NK-92 (cell line): ENCODE results near the gene CREG2.

Experiments used
- DNase-seq: peaks from one replicate; lab custom pipeline; 2025; ENCODE audit not compliant: unreplicated experiment; lab: John Stamatoyannopoulos, UW

CREG2 gene

DNA sequence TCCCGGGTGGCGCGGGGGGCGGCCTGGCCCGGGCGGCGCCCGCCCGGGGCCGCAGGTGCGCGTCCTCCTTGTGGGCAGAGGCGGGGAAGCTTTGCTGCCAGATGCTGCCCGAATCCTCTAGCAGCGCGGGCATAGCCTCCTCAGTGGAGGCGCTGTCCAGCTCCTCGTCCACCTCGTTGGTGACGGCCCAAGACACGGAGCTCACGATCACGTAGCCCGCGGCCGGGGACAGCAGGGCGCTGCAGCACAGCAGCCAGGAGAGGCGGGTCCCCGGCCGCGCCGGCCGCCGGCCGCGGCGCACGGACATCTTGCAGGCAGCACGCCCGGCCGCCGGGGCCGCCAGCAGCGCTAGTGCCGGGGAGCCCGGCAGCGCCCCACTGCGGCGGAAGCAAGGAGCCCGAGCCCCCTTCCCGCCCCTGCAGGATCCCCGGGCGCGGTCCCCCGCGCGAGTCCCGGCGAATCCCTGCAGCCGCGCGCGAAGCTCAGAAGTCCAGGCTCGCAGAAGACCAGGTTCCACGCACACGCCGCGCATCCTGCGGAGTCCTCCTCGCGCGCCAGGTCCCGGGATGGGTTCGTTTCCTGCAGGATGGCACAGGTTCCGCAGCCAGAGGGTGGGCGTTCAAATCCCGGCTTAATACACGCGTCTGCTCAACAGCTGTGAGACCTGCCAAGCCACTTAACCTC lies at the start of gene CREG2:
Gene CREG2 (minus strand): TSS at position 353 of the 684 bp plus-strand sequence. CDS start 46 bp downstream, at position 307.
- no peak for DNase-seq

DNA sequence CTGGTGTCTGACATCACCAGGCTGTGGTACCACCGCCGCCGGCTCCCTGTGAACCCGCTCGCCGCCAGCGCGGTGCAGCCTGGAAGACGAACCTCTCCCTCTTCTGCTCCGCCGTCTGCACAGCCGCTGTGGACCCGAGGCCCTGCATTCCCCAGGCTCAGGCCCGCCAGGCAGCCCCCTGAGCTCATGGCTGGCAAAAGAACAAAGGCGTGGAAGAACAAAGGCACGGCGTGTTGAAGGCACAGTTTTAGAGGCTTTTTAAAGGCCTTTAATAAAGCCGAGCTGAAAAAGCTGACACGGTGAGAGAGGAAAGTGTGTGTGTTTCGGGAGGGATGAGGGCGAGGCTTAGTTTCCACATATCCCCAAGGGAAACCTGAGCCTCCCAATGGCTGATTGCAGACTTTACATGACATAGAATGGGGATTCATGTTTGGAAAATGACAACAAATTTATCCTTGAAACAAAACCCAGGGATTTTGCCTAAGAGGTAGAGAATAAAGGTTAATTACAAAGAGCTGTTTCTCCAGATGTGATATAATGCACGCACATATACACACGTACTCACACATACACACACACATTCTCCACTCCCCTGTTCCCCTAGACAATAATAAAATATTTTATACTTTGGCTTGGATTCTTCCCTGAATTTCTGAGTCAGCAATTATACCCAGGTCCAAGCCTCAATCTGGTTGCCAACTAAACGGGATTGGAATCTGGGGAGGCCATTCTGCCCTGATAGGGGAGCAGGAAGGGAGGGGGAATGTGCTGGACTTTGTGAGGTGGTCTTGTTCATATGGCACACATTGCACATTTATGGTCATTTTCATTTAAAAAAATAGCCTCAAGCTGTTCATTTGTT lies 47.9 kb upstream of the CREG2 start:
- DNase-seq = no peak

DNA sequence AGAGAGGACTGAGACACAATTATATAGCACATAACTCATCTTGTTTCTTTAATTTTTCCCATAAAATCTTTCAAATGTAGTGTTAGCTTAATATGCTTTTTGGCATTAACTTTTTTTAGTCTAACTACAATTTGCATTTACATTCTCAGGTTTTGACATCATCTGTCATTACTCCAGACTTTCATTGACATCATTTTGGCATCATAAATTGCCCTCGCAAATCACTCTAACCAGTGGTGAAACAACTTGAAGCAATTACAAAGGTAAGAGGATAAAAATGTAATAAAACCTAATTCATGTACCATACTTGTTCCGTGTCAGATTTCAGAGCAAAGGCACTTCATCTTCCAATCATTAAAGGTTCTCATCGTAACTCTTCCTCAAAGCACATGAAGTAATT lies 46.2 kb upstream of the CREG2 start:
- no peak for DNase-seq

DNA sequence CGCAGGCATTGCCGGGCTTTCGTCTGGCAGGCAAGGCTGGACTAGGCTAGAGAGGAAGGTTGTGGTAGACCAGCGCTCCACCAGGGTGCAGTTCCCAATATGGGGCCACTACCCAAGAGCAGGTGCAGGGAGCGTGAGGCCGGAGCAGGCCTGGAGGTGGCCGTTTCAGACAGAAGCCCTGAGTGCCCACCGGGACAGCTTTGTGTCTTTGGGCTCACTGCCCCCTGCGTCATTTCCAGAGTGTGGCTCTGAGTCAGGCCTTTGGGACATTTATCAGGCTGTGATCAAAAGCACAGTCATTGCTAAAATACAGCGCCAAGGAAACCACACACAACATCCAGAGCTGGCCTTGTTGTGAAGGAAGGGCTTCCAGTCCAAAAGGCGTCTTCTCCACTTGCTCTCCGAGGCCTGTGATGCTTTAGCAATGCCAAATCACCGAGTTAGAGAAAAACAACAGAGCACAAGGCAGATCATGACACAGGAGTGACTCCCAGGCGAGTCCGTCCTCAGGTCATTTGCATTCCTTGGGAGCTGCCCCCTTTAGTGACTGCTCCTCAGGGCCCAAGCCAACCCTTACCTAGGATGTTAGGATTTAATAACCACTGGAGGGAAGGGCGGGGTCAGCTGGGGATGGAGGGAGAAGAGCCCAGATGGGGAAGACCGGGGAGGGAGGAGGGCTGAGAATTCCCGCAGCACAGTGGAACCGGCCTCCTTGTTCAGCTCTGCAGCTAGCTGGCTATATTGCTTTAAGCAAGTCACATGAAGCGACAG lies 45.3 kb upstream of the CREG2 start:
- DNase-seq = no peak

GRCh38 chr2:101431486-101431885 lies 44.2 kb upstream of the CREG2 start:
- DNase-seq = no peak

DNA sequence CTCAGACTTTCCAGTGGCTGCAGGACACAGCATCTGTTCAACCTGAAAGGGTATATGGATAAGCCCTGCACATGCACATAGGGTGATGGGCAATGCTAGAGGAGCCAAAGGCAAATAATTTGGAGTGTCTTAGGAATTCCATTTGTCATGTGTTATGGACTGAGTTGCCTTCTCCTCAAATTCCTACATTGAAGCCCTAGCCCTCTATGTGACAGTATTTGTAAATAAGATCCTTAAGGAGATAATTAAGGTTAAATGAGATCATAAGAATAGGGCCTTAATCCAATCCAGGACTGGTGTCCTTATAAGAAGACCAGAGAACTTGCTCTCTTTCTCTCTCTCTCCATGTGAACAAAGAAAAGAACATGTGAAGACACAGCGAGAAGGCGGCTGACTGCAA lies 42.9 kb upstream of the CREG2 start:
- no peak for DNase-seq

- no peak for DNase-seq
Observed at GRCh38 chr2:101429453-101429852, 42.1 kb upstream of the CREG2 start.

DNA sequence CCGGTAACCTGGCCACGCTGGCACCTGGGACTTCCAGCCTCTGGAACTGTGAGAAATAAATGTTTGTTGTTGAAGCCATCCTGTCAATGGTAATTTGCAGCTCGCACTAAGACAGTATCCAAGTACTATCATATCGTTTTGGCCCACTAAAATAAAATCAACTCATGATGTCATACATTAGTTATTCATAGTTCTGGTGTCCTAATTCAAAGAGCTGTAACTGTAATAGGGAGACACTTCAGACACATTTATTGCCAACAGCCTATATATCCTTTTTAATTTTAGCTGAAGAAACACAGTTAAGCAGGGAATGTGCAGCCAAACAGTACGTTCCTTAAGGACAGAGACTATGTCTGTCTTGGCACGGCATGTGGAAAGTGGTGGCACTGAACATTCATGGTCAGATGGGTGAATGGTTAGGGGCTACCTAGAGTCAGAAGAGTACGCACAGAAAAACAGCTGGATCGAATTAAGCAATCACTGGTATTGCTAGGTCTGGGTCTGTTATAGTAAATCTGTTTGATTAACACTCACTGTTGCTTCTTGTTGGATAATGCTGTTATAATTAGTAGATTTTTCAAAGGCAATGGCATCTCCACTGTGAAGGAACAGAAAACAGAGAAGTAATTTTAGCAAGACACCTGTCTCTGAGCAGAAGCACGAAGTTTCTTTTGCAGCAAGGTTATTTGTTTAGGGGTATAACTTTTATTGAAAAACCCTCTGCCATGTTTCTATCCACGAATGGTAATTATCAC lies 41.3 kb upstream of the CREG2 start:
- DNase-seq = no peak

- no peak for DNase-seq
Observed at GRCh38 chr2:101427743-101428142, 40.4 kb upstream of the CREG2 start.

DNA sequence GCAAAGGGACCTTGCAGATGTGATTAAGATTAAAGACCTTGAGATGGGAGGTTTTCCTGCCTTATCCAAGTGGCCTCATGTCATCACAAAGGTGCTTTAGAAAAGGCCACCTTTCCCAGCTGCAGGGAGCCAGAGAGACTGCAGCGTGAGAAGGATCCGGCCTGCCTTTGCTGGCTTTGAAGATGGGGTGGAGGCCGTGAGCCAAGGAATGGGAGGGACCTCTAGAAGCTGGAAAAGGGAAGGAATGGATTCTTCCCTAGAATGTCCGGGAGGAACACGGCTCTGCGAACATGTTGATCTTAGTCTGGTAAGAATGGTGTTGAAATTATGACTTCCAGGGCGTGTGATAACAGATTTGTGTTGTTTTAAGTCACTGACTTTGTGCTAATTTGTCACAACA lies 39.9 kb upstream of the CREG2 start:
- DNase-seq = no peak

DNA sequence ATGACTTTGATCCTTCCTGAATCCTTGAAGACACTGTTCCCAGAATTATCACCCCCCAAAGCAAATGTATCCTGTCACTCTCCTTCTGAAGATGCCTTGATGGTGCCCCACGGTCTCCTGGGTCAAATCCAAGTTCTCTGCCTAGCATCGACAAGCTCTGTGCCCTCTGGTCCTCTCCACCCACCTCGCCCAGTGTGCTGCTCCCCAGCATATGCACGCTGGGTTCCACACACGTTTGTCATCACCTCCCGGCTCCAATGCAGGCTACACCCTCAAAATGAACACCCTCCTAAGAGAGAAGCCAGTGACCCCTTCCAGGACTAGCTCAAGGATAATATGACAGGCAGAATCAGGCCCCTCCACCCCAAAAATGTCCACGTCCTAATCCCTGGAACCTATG lies 39.5 kb upstream of the CREG2 start:
- no peak for DNase-seq

DNA sequence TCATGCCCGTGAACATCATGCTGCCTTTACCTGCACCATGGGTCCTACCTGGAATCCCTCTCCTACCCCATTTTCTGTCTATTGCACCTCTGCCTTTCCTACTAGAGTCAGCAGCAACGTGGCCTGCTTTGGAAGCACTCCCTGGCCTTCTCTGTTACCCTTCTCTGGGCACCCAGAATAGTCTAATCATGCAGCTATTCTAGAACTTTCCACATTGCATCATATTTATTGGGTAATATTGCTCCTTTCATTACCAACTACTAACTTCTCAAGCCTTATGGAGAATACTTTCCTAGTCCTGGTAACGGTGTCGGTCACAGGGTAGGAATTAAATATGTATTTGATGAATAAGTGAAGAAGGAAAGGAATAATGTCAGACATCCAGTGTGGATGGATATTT lies 33.3 kb upstream of the CREG2 start:
- no peak for DNase-seq

DNA sequence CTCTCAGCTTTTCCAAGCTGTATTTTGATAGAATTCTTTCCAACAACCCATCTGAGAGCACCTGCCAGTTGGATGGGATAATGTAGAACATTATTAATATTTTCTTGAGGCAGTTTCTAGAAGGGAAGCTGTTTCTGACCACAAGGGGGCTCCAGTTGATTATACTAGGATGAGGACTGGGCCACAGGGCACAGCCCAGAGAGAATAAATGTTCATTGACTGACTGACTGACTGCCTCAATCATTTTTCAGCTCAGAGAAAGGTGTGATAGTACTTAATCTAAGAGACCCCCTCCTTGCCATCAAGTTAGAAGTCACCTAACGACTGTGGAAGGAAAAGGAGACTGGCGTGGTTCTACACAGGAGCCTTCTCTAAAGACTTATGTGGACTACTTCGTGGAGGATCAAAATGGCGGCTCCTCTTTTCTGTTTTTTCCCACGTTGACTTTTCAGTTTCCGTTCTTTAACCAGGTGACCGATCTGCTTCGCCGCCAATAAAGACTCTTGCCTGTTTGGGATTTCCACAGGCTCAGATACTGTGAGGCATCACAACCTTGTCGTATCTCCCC lies 31.9 kb upstream of the CREG2 start:
- DNase-seq = no peak

DNA sequence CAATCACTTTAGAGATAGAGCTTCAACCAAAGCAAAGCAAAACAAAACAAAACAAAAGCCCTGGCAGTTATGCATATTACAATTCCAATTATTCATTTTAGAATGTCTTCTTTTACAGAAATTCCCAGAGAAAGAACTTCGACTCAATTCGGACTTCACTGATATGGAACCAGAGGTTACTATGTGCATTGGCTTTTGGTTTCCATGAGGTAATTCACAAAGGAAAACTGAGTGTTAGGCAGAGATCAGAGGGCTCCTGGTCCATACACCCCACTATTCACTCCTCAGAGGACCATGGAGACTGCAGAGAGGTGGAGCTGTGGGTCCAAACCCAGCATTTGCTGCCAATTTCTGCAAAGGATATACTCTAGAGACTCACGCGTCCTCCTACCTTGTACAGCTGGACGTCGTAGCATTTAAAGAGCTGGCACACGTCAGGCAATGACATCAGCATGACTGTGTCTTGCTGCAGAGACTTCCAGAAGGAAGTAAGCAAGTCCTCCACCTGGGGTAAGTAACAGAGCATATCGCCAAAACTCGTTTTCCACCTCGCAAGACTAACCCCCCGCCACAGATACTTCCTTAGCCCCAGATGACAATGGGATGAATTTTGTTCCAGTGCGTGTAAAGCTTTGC lies 31.3 kb upstream of the CREG2 start:
- DNase-seq = no peak

DNA sequence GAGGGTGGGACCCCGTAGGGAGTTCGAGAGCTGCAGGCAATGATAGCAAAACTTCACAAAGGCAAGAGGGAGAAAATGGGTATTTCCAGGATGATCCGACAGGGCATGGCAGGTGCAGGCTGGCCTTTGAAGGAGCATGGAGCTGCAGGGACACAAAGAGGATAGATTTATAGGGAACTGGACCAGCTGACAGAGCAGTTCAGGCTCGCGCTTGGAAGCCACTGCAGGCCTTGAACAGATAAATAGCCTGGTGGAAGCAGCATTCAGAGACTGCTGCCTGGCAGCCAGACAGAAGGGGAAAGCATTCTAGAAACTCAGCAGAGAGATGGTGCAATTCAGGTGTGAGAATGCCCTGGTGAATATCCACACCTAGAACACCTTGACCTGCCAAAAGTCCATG lies 29.3 kb upstream of the CREG2 start:
- no peak for DNase-seq

DNA sequence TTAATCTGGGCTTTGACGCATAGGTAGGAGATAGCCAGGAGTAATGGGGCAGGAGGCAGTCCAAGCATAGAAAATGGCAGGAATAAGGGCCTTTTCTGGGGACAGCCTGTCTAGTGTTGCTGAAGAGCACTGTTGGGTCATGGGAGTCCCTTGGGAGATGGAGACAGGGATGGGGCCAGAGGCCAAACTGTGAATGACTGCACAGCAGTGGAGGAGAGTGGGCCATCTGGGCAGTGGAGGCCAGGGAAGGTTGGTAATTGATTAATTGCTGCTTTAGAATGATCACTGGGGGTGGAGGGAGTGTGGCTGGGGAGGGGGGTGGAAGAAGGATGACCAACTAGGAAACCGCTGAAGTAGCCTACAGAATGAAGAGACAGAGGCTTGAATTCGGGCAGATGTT lies 28.6 kb upstream of the CREG2 start:
- DNase-seq = no peak

DNA sequence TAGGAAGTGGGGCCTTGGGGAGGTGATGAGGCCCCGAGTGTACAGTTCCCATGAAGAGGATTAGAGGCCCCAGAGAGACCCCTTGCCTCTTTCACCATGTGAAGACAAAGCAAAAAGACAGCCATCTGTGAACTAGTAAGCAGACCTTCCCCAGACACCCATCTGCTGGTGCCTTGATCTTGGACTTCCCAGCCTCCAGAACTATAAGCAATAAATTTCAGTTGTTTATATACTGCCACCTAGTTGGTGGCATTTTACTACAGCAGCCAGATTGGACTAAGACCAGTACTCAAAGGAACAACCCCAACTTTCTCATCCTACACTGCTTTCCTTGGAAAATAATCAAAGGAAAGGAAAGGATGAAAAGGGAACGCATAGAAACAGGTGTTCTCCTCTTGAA lies 27.9 kb upstream of the CREG2 start:
- DNase-seq = no peak

- DNase-seq = no peak
Observed at GRCh38 chr2:101412092-101412694, 24.9 kb upstream of the CREG2 start.

GRCh38 chr2:101410746-101411145 lies 23.4 kb upstream of the CREG2 start:
- DNase-seq = no peak

DNA sequence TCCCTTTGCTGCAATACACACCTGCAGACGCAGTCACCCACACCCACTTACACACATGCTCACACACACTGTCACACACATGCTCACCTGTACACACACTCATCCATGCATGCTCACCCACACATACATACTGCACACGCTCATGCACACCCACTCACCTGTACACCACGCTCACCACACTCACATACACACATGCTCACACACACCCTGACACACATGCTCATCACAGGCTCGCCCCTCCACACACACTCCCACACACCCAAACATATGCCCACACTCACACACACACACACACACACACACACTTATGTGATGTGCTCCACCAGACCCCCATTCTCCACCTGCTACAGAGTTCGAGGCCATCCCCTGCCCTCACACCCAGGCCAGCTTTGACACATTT lies 22.8 kb upstream of the CREG2 start:
- DNase-seq = no peak
